ENCODE data around the gene SERPINA1.

DNA sequence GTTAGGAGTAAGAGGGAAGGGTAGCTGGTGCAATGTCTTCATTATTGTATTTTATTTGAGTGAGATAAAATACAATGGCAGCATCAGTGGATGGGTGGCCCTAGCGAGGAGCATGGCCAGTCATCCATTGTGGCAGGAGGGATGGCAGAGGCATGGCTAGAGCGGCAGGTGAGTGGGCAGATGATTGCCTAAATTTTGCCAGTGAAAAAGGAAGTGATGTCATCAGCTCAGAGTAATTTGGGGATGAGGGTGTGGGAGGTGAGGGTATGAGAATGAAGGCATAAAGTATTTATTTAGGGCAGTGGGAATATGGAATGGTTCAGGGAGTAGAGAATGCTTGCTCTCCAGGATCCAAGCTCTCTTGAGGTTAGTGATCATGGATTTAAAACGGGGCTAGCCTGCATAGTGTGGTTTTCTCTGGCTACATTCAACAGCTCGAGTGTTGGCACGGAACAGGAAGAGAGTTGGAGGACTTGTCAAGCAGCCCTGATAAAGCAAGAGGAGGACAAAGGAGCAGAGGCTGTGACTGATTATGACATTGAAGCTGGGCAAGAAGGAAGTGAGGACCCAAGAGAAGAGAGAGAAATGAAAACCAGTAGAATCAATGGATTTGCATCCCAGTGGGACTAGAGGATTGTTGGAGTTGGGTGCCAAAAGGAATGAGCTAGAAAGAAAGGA lies 46.6 kb downstream of the SERPINA1 start:
- TF ChIP-seq, protein P1, sequence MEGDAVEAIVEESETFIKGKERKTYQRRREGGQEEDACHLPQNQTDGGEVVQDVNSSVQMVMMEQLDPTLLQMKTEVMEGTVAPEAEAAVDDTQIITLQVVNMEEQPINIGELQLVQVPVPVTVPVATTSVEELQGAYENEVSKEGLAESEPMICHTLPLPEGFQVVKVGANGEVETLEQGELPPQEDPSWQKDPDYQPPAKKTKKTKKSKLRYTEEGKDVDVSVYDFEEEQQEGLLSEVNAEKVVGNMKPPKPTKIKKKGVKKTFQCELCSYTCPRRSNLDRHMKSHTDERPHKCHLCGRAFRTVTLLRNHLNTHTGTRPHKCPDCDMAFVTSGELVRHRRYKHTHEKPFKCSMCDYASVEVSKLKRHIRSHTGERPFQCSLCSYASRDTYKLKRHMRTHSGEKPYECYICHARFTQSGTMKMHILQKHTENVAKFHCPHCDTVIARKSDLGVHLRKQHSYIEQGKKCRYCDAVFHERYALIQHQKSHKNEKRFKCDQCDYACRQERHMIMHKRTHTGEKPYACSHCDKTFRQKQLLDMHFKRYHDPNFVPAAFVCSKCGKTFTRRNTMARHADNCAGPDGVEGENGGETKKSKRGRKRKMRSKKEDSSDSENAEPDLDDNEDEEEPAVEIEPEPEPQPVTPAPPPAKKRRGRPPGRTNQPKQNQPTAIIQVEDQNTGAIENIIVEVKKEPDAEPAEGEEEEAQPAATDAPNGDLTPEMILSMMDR (IDR thresholded peaks at IDR 0.05; ENCODE audit: low read depth, low read length, poor library complexity, severe bottlenecking), result no peak
- no peak for TF ChIP-seq EZH2phosphoT487 (IDR thresholded peaks at IDR 0.05; ENCODE audit: borderline replicate concordance, low read length)

All from DOHH2 (cell line).